Uterus (tissue), 4 donors: ENCODE results near the gene AOAH. TPM values are rescaled to one million over a fixed set of nuclear protein-coding genes. Genes with fewer than 3 reads are reported as not detected.

Source experiments
- DNase-seq, 2 donors: peaks; one replicate each; pipeline ENCODE4 v3.0.0-alpha.2; 2019 to 2020
- H3K27ac ChIP-seq, 2 donors: fragments of 200-600 bp; sonication (generic); 1 replicate in 1 of 2; 2 replicates in 1 of 2; pipeline ENCODE4 v1.5.1; 2016 to 2018
- H3K27me3 ChIP-seq, 2 donors: fragments of 200-600 bp; sonication (generic); one replicate each; pipeline ENCODE4 v1.5.1; 2018 to 2019; ENCODE audit warnings: control low read depth in 1 of 2
- H3K36me3 ChIP-seq, 2 donors: fragments of 200-600 bp; sonication (generic); one replicate each; pipeline ENCODE4 v1.5.1; 2019; ENCODE audit warnings: control low read depth in 1 of 2
- H3K4me1 ChIP-seq, 2 donors: fragments of 200-600 bp; sonication (generic); one replicate each; pipeline ENCODE4 v1.5.1; 2018 to 2019; ENCODE audit warnings: control low read depth in 1 of 2
- H3K4me3 ChIP-seq, 2 donors: fragments of 200-600 bp; sonication (generic); 1 replicate in 1 of 2; 2 replicates in 1 of 2; pipeline ENCODE4 v1.5.1; 2018 to 2019; ENCODE audit warnings: mild to moderate bottlenecking in 1 of 2
- H3K9me3 ChIP-seq, 2 donors: fragments of 200-600 bp; sonication (generic); one replicate each; pipeline ENCODE4 v1.5.1; 2019; ENCODE audit warnings: control low read depth in 1 of 2
- POLR2A ChIP-seq, 2 donors: fragments of 450-650 bp; IDR thresholded peaks; one replicate each; pipeline ENCODE4 v1.6.1; 2016; ENCODE audit warnings: antibody characterized with exemption in 2 of 2, mild to moderate bottlenecking in 1 of 2, moderate library complexity in 1 of 2
- intact Hi-C: fragments of 100-400 bp; cut with DNase I; formaldehyde crosslinking; loops from one replicate; pipeline ENCODE4 v1.15.1; 2023; ENCODE audit warnings: low total_unique reads
- total RNA-seq, 4 donors: library from RNA; depleted of rRNA in 3 of 4; stranded (reverse); fragments of >200 nt in 3 of 4; gene quantifications; one replicate each; pipeline versions ENCODE4 v1.1.0 to v1.2.4, GENCODE V29; 2014 to 2023
- TF ChIP-seq, protein P1 (sequence below), 4 experiments: fragments of 200-600 bp in 2 of 4; fragments of 450-650 bp in 2 of 4; sonication (generic) in 2 of 4; IDR thresholded peaks; one replicate each; pipeline ENCODE4 v1.5.1; 2016 to 2019; ENCODE audit warnings: antibody characterized with exemption in 4 of 4, mild to moderate bottlenecking in 2 of 4, moderate library complexity in 1 of 4
- donor health status: DM: yes; HTN: yes; CAD: no.

AOAH gene
- total RNA-seq, 4 donors from 2014 or later = 5.5 to 60.9 (median 8.6) TPM

DNA sequence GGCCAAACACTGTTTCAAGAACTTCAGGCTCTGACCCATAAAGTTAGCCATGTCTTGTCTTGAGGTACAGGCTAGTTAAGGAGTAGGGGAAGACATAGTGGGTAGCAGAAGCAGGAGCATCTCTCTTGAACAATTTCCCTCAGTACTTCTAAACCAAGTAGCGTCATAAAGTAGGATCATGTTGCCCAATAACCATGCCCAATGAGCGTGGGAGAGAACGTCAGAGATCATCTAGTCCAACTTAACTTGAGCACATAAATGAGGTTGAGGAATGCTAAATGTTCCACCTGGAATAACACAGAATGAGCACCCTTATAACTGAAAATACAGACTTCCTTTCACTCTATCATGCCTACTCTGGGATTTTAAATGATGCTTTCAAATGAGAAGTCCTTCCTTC, 134.9 kb downstream of the AOAH start:
- no peaks in the 10 kb centered on the region for H3K9me3 ChIP-seq
- intact Hi-C loops = no loop called here
- no peak overlapping the region for H3K4me3 ChIP-seq
- H3K4me1 ChIP-seq = no peaks in the 10 kb centered on the region
- H3K27me3 ChIP-seq = no peaks in the 10 kb centered on the region
- H3K27ac ChIP-seq = no peak overlapping the region
- H3K36me3 ChIP-seq = no peaks in the 10 kb centered on the region
- no peak for DNase-seq
- TF ChIP-seq, protein P1, sequence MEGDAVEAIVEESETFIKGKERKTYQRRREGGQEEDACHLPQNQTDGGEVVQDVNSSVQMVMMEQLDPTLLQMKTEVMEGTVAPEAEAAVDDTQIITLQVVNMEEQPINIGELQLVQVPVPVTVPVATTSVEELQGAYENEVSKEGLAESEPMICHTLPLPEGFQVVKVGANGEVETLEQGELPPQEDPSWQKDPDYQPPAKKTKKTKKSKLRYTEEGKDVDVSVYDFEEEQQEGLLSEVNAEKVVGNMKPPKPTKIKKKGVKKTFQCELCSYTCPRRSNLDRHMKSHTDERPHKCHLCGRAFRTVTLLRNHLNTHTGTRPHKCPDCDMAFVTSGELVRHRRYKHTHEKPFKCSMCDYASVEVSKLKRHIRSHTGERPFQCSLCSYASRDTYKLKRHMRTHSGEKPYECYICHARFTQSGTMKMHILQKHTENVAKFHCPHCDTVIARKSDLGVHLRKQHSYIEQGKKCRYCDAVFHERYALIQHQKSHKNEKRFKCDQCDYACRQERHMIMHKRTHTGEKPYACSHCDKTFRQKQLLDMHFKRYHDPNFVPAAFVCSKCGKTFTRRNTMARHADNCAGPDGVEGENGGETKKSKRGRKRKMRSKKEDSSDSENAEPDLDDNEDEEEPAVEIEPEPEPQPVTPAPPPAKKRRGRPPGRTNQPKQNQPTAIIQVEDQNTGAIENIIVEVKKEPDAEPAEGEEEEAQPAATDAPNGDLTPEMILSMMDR (IDR thresholded peaks at IDR 0.05) = no peak
- no peak for TF ChIP-seq POLR2A (IDR thresholded peaks at IDR 0.05)

DNA sequence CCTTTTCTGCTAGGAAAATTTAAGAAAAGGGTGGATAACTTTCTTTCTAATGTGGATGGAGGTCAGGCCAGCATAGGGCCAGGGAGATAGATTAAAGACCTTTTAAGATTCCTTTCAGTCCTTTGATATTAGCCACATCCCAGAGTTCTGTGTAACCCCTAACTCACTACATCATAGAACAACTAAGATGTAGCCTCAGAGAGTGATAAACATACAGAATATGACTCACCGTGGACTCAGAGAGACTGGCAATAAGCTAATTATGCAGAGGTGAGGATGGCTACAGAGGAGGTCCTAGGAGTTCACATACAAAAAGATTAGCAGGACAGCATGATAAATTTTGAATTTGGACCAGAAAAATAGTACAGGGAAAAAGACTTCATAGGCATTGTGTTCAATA, 141.0 kb downstream of the AOAH start:
- TF ChIP-seq, protein P1 (IDR thresholded peaks at IDR 0.05) = no peak
- no peak for TF ChIP-seq POLR2A (IDR thresholded peaks at IDR 0.05)
- no peaks in the 10 kb centered on the region for H3K36me3 ChIP-seq

DNA sequence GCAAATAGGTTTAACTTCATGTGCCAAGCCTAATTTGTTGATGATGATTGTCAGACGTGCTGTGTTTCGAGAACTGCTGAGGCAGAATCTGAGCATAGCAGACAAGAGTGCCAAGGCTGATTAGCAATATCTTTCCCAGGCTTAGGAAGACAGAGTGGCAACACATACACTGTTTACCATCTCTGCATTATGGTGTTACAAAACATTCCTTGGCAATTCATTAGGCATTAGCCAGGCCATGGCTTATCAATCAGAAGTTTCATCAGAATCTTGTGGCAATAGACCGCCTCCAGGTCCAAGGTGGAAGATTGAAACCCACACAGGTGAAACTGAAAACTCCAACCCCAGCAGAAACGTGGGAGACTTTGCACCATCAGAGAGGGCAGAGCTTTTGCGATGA, 148.5 kb downstream of the AOAH start:
- Histone ChIP-seq H3K4me1 (no peaks in the 10 kb centered on the region), H3K27me3 (no peaks in the 10 kb centered on the region), H3K9me3 (no peaks in the 10 kb centered on the region), H3K36me3 (no peaks in the 10 kb centered on the region), H3K27ac (no peak overlapping the region), H3K4me3 (no peak overlapping the region)
- no peak for DNase-seq
- intact Hi-C loops = no loop called here
- TF ChIP-seq, protein P1 (IDR thresholded peaks at IDR 0.05) = no peak
- TF ChIP-seq POLR2A (IDR thresholded peaks at IDR 0.05) = no peak

More for the DNA sequence above, 141.0 kb downstream of the AOAH start:
- intact Hi-C loops = no loop called here
- Histone ChIP-seq H3K4me1 (no peaks in the 10 kb centered on the region), H3K27ac (peak overlapping the region in 1 of 2 donors; percentile 33), H3K9me3 (no peaks in the 10 kb centered on the region), H3K4me3 (no peak overlapping the region), H3K27me3 (no peaks in the 10 kb centered on the region)
- no peak for DNase-seq

DNA sequence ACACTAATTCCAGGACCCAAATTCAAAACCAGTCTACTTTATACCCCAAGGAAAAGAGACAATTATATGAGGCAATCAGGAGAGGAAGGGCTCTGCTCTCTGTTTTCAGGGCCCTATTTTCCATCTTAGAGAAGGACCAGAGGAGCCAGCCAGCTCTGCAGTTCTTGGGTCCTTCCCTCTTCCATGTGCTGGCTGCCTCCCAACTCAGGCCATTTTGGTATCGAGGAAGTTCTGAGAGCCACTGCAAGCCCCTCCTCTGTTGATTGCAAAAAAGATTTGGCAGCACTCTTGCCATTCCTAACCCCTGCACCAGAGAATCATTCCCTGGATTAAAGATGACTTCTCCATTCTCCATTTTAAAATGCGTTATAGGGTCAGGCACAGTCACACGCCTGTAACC, 151.2 kb downstream of the AOAH start:
- Histone ChIP-seq H3K27me3 (no peaks in the 10 kb centered on the region), H3K4me3 (no peak overlapping the region), H3K36me3 (no peaks in the 10 kb centered on the region), H3K27ac (no peak overlapping the region), H3K4me1 (no peaks in the 10 kb centered on the region), H3K9me3 (no peaks in the 10 kb centered on the region)
- TF ChIP-seq, protein P1 (IDR thresholded peaks at IDR 0.05) = no peak
- TF ChIP-seq POLR2A (IDR thresholded peaks at IDR 0.05) = no peak
- intact Hi-C loops = no loop called here
- DNase-seq = no peak

DNA sequence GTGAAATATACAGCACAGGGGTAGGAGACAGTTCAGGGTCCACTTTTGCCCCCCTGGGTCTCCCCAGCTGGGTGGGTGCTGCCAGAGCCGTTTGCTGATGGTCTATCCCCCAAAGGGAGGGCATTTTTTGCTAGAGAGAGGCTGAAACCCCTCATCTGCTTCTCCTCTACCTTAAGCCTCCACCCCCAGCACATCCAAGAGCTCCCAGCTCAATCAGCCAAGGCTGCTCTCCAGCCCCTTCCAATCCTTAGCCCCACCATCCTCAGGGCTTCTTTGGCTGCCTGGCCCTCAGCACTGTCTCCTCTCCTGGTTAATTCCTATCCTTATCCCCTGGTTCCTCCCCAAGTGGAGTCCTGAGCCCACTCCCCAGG, 153.1 kb downstream of the AOAH start:
- DNase-seq = no peak
- intact Hi-C loops = no loop called here
- H3K27me3 ChIP-seq = no peaks in the 10 kb centered on the region
- H3K4me3 ChIP-seq = no peak overlapping the region
- no peak overlapping the region for H3K27ac ChIP-seq
- no peaks in the 10 kb centered on the region for H3K36me3 ChIP-seq
- H3K4me1 ChIP-seq = no peaks in the 10 kb centered on the region
- no peaks in the 10 kb centered on the region for H3K9me3 ChIP-seq
- TF ChIP-seq POLR2A (IDR thresholded peaks at IDR 0.05) = no peak
- TF ChIP-seq, protein P1 (IDR thresholded peaks at IDR 0.05) = no peak
